Thyroid gland (tissue), 4 donors: ENCODE data around the gene TRMT2A. TPM values are rescaled to one million over a fixed set of nuclear protein-coding genes. Genes with fewer than 3 reads are reported as not detected.

ENCODE experiments used
- DNase-seq, 2 donors: peaks; one replicate each; pipeline ENCODE4 v3.0.0-alpha.2; 2019
- H3K27ac ChIP-seq, 3 donors: fragments of 200-600 bp; sonication (generic); 1 replicate in 2 of 3; 2 replicates in 1 of 3; pipeline ENCODE4 v1.5.1; 2016 to 2019; ENCODE audit warnings: mild to moderate bottlenecking in 1 of 3, moderate library complexity in 1 of 3
- H3K27me3 ChIP-seq: fragments of 200-600 bp; sonication (generic); one replicate; pipeline ENCODE4 v1.5.1; 2019
- H3K36me3 ChIP-seq, 2 donors: fragments of 200-600 bp; sonication (generic); one replicate each; pipeline ENCODE4 v1.5.1; 2016 to 2019
- H3K4me1 ChIP-seq, 2 donors: fragments of 200-600 bp; sonication (generic); one replicate each; pipeline ENCODE4 v1.5.1; 2017 to 2019
- H3K4me3 ChIP-seq, 3 donors: fragments of 200-600 bp; sonication (generic); replicated peaks in 1 of 3; 1 replicate in 2 of 3; 2 replicates in 1 of 3; pipeline ENCODE4 v1.5.1; 2016; ENCODE audit warnings: mild to moderate bottlenecking in 1 of 3
- H3K9me3 ChIP-seq: fragments of 200-600 bp; sonication (generic); one replicate; pipeline ENCODE4 v1.5.1; 2017
- POLR2A ChIP-seq, 2 donors: fragments of 450-650 bp; IDR thresholded peaks; one replicate each; pipeline ENCODE4 v1.6.1; 2017; ENCODE audit warnings: antibody characterized with exemption in 2 of 2, mild to moderate bottlenecking in 2 of 2, moderate library complexity in 1 of 2
- WGBS, 2 donors: methylation state at CpG; one replicate each; pipeline ENCODE4 v1.1.5; 2017; 5-methylcytosine and 5-hydroxymethylcytosine counted together
- intact Hi-C: fragments of 100-400 bp; cut with DNase I; formaldehyde crosslinking; loops from one replicate; pipeline ENCODE4 v1.15.1; 2023
- total RNA-seq, 4 donors: library from RNA; depleted of rRNA; stranded (reverse); fragments of >200 nt; gene quantifications; one replicate each; pipeline ENCODE4 v1.2.3, GENCODE V29; 2016
- TF ChIP-seq, protein P1 (sequence below), 6 experiments: fragments of 200-600 bp in 3 of 6; fragments of 450-650 bp in 3 of 6; sonication (generic) in 3 of 6; IDR thresholded peaks; one replicate each; pipeline ENCODE4 v1.5.1; 2016 to 2019; ENCODE audit warnings: antibody characterized with exemption in 6 of 6, mild to moderate bottlenecking in 2 of 6, inconsistent platforms in 1 of 6, moderate library complexity in 1 of 6

Gene TRMT2A
- total RNA-seq, 4 donors from 2014 or later: 36.9 to 65.5 (median 53.3) TPM

DNA sequence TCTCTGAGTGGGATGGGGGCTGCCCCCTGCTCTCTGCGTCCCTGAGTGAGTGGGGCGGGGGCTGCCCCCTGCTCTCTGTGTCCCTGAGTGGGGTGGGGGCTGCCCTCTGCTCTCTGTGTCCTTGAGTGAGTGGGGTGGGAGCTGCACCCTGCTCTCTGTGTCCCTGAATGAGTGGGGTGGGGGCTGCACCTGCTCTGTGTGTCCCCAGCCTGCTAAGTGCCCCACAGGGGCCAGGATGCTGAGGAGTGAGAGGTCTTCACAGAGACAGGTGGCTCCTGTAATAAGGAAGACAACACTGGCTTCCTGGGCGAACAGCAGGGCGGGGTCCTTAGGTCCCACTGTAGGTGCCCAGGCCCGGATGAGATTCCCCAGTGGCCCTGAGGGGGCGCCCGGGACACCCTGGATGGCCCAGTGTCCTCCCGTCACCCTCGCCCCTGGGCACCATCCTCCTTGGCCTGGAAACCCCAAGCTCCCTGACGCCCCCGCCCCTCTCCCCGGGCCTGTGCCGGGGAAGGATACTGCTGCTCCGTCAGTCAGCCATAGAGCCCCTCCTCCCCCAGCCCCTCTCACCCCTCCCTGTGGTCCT is 37.7 kb upstream of the TRMT2A start:
- no peak for DNase-seq
- H3K9me3 ChIP-seq: no peaks in the 10 kb centered on the region
- WGBS, 2 donors: 48 to 55% methylated on average over 7 to 11 of the region's 14 CpGs
- H3K4me1 ChIP-seq: peaks cover 0 to 4% of the 10 kb centered on the region in 2 donors
- intact Hi-C loops: loop anchor here (5.0 kb wide), 1 partner anchor 113 kb away; the partner anchor contains the start of gene RTN4R
- TF ChIP-seq POLR2A (IDR thresholded peaks at IDR 0.05): no peak
- TF ChIP-seq, protein P1, sequence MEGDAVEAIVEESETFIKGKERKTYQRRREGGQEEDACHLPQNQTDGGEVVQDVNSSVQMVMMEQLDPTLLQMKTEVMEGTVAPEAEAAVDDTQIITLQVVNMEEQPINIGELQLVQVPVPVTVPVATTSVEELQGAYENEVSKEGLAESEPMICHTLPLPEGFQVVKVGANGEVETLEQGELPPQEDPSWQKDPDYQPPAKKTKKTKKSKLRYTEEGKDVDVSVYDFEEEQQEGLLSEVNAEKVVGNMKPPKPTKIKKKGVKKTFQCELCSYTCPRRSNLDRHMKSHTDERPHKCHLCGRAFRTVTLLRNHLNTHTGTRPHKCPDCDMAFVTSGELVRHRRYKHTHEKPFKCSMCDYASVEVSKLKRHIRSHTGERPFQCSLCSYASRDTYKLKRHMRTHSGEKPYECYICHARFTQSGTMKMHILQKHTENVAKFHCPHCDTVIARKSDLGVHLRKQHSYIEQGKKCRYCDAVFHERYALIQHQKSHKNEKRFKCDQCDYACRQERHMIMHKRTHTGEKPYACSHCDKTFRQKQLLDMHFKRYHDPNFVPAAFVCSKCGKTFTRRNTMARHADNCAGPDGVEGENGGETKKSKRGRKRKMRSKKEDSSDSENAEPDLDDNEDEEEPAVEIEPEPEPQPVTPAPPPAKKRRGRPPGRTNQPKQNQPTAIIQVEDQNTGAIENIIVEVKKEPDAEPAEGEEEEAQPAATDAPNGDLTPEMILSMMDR (IDR thresholded peaks at IDR 0.05): no peak
- no peaks in the 10 kb centered on the region for H3K27me3 ChIP-seq
- no peaks in the 10 kb centered on the region for H3K36me3 ChIP-seq
- H3K4me3 ChIP-seq: no peak overlapping the region
- H3K27ac ChIP-seq: no peak overlapping the region

DNA sequence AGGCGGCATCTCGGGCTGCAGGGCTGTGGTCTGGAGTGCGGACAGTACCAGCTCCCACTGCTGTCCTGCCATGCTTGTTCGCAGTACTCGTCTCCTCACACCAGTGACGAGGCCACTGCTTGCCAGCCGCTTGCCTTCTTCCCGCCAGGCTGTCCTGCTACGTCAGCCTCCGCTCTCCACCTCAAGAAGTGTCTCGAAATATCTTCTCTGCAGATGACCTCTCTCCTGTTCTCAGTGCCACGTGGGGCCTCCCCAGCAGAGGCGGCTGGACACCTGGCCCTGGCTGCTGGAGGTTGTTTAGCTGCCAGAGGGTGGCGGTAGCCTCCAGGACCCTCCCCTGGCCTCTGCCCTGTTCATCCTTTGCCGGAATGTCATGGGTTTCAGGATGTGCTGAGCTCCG is 36.9 kb upstream of the TRMT2A start:
- intact Hi-C loops: no loop called here
- DNase-seq: no peak
- no peaks in the 10 kb centered on the region for H3K27me3 ChIP-seq
- no peak overlapping the region for H3K27ac ChIP-seq
- H3K36me3 ChIP-seq: no peaks in the 10 kb centered on the region
- no peaks in the 10 kb centered on the region for H3K9me3 ChIP-seq
- 47 to 57% methylated on average over 15 to 16 of the region's 16 CpGs for WGBS, 2 donors
- H3K4me3 ChIP-seq: no peak overlapping the region
- TF ChIP-seq, protein P1 (IDR thresholded peaks at IDR 0.05): no peak
- no peak for TF ChIP-seq POLR2A (IDR thresholded peaks at IDR 0.05)
- H3K4me1 ChIP-seq: peaks cover 0 to 4% of the 10 kb centered on the region in 2 donors

DNA sequence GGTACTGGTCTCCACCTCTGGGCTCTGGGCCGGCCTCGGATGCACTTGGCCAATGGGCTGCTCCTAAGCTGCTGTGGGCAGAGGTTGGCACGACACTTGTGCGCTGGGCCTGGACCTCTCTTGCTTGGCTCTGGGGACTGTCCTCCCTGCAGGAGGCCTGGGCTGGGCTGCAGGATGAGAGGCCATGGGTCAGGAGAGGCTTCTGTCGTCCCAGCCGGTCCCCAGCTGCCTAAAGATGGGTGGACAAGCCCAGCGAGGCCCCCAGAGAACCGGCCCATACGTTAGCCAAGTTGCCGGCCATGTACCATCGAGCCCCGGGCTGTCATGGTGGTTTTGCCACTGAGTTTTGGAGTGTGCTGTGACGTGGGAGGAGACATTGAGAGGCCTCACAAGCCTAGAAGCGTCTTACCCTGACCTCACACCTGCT is 35.5 kb upstream of the TRMT2A start:
- H3K4me1 ChIP-seq: peaks cover 0 to 4% of the 10 kb centered on the region in 2 donors
- H3K36me3 ChIP-seq: no peaks in the 10 kb centered on the region
- H3K27ac ChIP-seq: no peak overlapping the region
- intact Hi-C loops: no loop called here
- no peak for DNase-seq
- WGBS, 2 donors: 57% methylated on average over 5 of the region's 14 CpGs; no CpG with 5 or more reads in 1 of the 2 donors
- no peaks in the 10 kb centered on the region for H3K9me3 ChIP-seq
- H3K4me3 ChIP-seq: no peak overlapping the region
- TF ChIP-seq, protein P1 (IDR thresholded peaks at IDR 0.05): no peak
- TF ChIP-seq POLR2A (IDR thresholded peaks at IDR 0.05): no peak
- no peaks in the 10 kb centered on the region for H3K27me3 ChIP-seq

DNA sequence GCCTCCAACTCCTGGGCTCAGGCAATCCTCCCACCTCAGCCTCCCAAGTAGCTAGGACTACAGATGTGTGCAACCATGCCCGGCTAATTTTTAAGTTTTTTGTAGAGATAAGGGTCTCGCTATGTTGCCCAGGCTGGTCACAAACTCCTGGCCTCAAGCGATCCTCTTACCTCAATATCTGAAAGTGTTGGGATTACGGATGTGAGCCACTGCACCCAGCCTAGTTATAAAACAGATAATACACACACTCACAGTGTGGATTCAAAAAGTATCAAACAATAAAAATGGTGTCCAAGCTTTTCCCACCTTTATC is 34.2 kb upstream of the TRMT2A start:
- intact Hi-C loops: no loop called here
- 86 to 96% methylated on average over 4 of the region's 4 CpGs for WGBS, 2 donors
- Histone ChIP-seq H3K27me3 (no peaks in the 10 kb centered on the region), H3K27ac (no peak overlapping the region), H3K4me1 (no peaks in the 10 kb centered on the region), H3K36me3 (no peaks in the 10 kb centered on the region), H3K4me3 (no peak overlapping the region), H3K9me3 (no peaks in the 10 kb centered on the region)
- TF ChIP-seq, protein P1 (IDR thresholded peaks at IDR 0.05): no peak
- TF ChIP-seq POLR2A (IDR thresholded peaks at IDR 0.05): no peak
- no peak for DNase-seq

DNA sequence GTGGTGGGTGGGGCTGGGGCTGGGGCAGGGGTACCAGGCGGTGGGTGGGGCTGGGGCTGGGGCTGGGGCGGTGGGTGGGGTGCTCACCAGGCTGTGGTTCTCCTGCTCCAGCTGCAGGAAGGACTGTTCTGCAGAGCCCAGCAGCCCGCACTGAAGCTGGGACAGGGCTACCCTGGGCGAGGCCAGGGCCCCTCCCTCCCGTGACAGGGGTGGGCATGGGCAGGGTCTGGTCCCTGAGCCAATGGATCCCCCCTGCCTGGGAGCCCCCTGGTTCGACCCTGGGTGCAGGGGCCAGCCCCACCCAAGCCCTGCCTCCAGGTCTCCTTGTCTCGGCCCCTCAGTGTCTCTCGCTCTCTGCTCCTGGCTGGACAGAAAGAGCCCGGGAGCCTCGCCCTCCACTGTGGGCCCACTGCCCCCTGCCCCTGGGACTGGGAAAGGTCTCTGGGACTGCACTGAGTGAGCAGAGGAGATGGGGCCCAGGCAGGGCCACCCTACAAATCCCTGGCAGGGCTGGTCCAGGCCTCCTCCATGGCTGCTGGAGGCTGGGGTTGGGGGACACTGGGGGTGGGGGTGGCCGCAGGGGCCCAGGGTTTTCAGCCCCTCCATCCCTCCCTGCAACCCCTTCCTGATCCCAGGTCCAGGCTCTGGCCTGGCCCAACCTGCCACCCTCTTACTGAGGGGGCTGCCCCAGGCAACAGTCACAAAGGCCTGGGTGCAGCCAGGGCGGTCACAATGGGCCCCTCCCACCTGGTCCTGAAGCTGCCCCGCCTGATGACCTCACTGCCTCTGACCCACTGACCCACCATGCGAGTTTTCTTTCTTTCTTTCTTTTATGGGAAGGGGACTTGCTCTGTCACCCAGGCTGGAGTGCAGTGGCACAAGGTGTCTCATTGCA is 33.6 kb upstream of the TRMT2A start, which contains the start of gene CCDC188:
CCDC188 (minus strand) TSS at position 675 of the 895 bp plus-strand sequence; CDS start at position 606, 69 bp downstream.
- no peak within 1 kb of the TSS for H3K4me3 ChIP-seq
- H3K36me3 ChIP-seq: no peaks in the 10 kb centered on the region
- H3K27me3 ChIP-seq: no peaks in the 10 kb centered on the region
- WGBS, 2 donors: 76 to 89% methylated on average over 5 to 11 of the region's 14 CpGs
- intact Hi-C loops: no loop called here
- H3K27ac ChIP-seq: no peak within 1 kb of the TSS
- H3K9me3 ChIP-seq: no peaks in the 10 kb centered on the region
- H3K4me1 ChIP-seq: no peaks in the 10 kb centered on the region
- no peak for DNase-seq
- no peak for TF ChIP-seq POLR2A (IDR thresholded peaks at IDR 0.05)
- TF ChIP-seq, protein P1 (IDR thresholded peaks at IDR 0.05): no peak
